ENCODE results near the gene G6PD.

GRCh38 chrX:154487518-154488290 lies 58.9 kb downstream of the G6PD start:
- no peak for TF ChIP-seq CTCF (IDR thresholded peaks at IDR 0.05)
- TF ChIP-seq POLR2A (IDR thresholded peaks at IDR 0.05), result no peak

All from esophagus squamous epithelium (tissue), 4 donors.